Activated CD4-positive, alpha-beta memory T cell treated with anti-CD3 and anti-CD28 coated beads for 36 hours (primary cell): ENCODE results near the gene HPRT1. TPM values are rescaled to one million over a fixed set of nuclear protein-coding genes. Genes with fewer than 3 reads are reported as not detected.
"Not testable (repeated sequence)": the region's sequence is repeated elsewhere in the genome, so short reads cannot be mapped to it uniquely, and the experiment has no call there.

Experiments
- CTCF ChIA-PET: fragments of 350-600 bp; sonication (Branson Sonifier 250); formaldehyde crosslinking; loops from one replicate; lab custom pipeline; 2021; ENCODE audit warnings: antibody characterized with exemption, inconsistent platforms; lab: Charles Lee
- POLR2A ChIA-PET: fragments of 350-600 bp; sonication (Branson Sonifier 250); formaldehyde crosslinking; loops from one replicate; lab custom pipeline; 2021; ENCODE audit warnings: antibody characterized with exemption; lab: Charles Lee
- DNase-seq: peaks from one replicate; pipeline ENCODE4 v3.0.0-alpha.2; 2020
- H3K27ac Mint-ChIP-seq: one replicate; pipeline ENCODE4 v1.8.0; 2021; ENCODE audit warnings: mixed read lengths
- H3K27me3 Mint-ChIP-seq: one replicate; pipeline ENCODE4 v1.8.0; 2021; ENCODE audit warnings: mixed read lengths
- H3K36me3 Mint-ChIP-seq: one replicate; pipeline ENCODE4 v1.8.0; 2021; ENCODE audit warnings: mixed read lengths
- H3K4me1 Mint-ChIP-seq: one replicate; pipeline ENCODE4 v1.8.0; 2021; ENCODE audit warnings: low read depth, mixed read lengths
- H3K4me3 Mint-ChIP-seq: one replicate; pipeline ENCODE4 v1.8.0; 2021; ENCODE audit warnings: mild to moderate bottlenecking, mixed read lengths
- H3K9me3 Mint-ChIP-seq: one replicate; pipeline ENCODE4 v1.8.0; 2021; ENCODE audit warnings: mixed read lengths
- intact Hi-C: fragments of 100-400 bp; cut with micrococcal nuclease; formaldehyde crosslinking; loops from one replicate; pipeline ENCODE4 v1.15.1; 2023
- total RNA-seq, 2 experiments: library from RNA; stranded (reverse); gene quantifications; one replicate each; pipeline ENCODE4 v1.2.3, GENCODE V29; 2021

Gene HPRT1
- total RNA-seq, 2 experiments from 2014 or later, result 104 to 109 TPM

DNA sequence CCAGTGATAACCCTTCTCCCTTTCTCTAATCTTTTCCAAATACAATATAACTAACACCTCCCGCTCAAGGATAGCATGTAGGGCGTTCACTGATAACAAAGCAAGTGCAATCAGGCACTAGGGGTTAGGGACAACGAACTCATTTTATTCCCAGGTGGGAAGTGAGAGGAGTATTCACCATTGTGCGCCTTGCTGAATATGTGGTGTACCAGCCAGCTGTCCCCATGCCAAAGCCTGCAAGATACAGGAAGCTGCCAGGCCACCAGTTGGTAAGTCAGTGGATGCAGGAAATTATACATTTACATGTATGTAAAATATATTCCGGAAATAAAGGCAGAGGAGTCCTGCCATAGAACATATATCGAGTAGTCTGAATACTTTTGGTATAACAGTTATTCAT lies 6.3 kb upstream of the HPRT1 start:
- ChIA-PET CTCF (no interaction called here), POLR2A (no interaction called here)
- no peak overlapping the region for H3K27ac Mint-ChIP-seq
- H3K4me3 Mint-ChIP-seq, result no peak overlapping the region
- intact Hi-C loops, result no loop called here
- H3K27me3 Mint-ChIP-seq, result no peaks in the 10 kb centered on the region
- DNase-seq, result no peak
- no peaks in the 10 kb centered on the region for H3K36me3 Mint-ChIP-seq
- no peaks in the 10 kb centered on the region for H3K4me1 Mint-ChIP-seq
- H3K9me3 Mint-ChIP-seq, result no peaks in the 10 kb centered on the region

DNA sequence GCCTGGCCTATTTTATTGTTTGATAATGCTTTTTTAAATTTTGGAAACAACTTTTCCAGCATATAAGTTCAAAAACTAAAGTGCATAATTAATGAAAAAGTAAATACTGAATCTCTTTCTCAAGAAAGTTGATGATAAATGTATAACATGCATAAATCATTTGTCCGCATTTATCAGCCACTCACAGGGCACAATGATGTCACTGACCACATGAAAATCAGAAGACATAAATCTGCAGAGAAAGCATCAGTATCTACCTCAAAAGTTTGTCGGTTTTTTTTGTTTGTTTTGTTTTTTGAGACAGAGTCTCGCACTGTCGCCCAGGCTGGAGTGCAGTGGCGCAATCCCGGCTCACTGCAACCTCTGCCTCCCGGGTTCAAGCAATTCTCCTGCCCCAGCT lies 5.5 kb upstream of the HPRT1 start:
- ChIA-PET CTCF (interaction anchor here (0.6 to 1.0 kb wide), 2 partner anchors 23 to 33 kb away, joined by 3 read pairs; no protein-coding TSS in a partner anchor), POLR2A (no interaction called here)
- H3K36me3 Mint-ChIP-seq, result no peaks in the 10 kb centered on the region
- no peaks in the 10 kb centered on the region for H3K27me3 Mint-ChIP-seq
- H3K27ac Mint-ChIP-seq, result no peak overlapping the region
- H3K4me1 Mint-ChIP-seq, result no peaks in the 10 kb centered on the region
- intact Hi-C loops, result no loop called here
- H3K9me3 Mint-ChIP-seq, result no peaks in the 10 kb centered on the region
- no peak overlapping the region for H3K4me3 Mint-ChIP-seq
- DNase-seq, result no peak

DNA sequence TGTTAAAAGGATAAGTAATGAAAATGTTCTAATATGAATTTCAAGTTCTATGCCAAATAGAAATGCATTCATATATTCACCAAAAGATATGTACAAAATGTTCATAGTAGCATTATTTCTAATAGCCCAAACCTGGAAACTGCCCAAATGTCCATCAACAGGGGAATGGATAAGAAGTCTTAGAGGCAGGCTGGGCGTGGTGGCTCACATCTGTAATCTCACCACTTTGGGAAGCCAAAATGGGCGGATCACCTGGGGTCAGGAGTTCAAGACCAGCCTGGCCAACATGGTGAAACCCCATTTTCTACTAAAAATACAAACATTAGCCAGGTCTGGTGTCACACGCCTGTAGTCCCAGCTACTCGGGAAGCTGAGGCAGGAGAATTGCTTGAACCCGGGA lies 2.3 kb upstream of the HPRT1 start:
- POLR2A ChIA-PET, result no interaction called here
- intact Hi-C loops, result no loop called here
- Mint-ChIP-seq H3K4me3 (no peak overlapping the region), H3K27me3 (no peaks in the 10 kb centered on the region), H3K27ac (no peak overlapping the region), H3K4me1 (no peaks in the 10 kb centered on the region), H3K9me3 (no peaks in the 10 kb centered on the region), H3K36me3 (peaks cover 1% of the 10 kb centered on the region)
- CTCF ChIA-PET, result no interaction called here
- no peak for DNase-seq

DNA sequence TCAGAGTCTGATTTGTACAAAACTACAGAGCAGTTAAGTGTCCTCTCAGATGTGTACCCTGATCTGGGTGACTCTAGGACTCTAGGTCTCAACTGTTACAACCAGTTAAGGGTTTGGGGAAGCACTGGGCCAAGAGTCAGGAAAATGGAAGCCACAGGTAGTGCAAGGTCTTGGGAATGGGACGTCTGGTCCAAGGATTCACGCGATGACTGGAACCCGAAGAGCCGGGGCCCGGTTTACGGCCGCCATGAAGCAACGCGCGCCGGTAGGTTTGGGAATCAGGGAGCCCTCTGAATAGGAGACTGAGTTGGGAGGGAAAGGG lies 321 bp upstream of the HPRT1 start:
- no peaks in the 10 kb centered on the region for H3K4me1 Mint-ChIP-seq
- no peak for DNase-seq
- no peaks in the 10 kb centered on the region for H3K27me3 Mint-ChIP-seq
- CTCF ChIA-PET, result no interaction called here
- H3K9me3 Mint-ChIP-seq, result no peaks in the 10 kb centered on the region
- POLR2A ChIA-PET, result interaction anchor here (0.6 to 0.8 kb wide), 2 partner anchors 12 to 112 kb away, joined by 3 read pairs; no protein-coding TSS in a partner anchor
- H3K27ac Mint-ChIP-seq, result peak overlapping the region; percentile 45
- peaks cover 1% of the 10 kb centered on the region for H3K36me3 Mint-ChIP-seq
- intact Hi-C loops, result loop anchor here (2.0 kb wide), 1 partner anchor 85 kb away; no protein-coding TSS in a partner anchor
- H3K4me3 Mint-ChIP-seq, result peak overlapping the region; percentile 82

DNA sequence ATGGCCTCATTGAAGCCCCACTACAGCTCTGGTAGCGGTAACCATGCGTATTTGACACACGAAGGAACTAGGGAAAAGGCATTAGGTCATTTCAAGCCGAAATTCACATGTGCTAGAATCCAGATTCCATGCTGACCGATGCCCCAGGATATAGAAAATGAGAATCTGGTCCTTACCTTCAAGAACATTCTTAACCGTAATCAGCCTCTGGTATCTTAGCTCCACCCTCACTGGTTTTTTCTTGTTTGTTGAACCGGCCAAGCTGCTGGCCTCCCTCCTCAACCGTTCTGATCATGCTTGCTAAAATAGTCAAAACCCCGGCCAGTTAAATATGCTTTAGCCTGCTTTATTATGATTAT lies 876 bp downstream of the HPRT1 start:
- CTCF ChIA-PET, result no interaction called here
- Mint-ChIP-seq H3K27ac (peak overlapping the region; percentile 76), H3K4me3 (peak overlapping the region; percentile 82), H3K27me3 (no peaks in the 10 kb centered on the region), H3K4me1 (no peaks in the 10 kb centered on the region), H3K9me3 (no peaks in the 10 kb centered on the region), H3K36me3 (peaks cover 1% of the 10 kb centered on the region)
- POLR2A ChIA-PET, result no interaction called here
- intact Hi-C loops, result loop anchor here (2.0 kb wide), 1 partner anchor 86 kb away; no protein-coding TSS in a partner anchor
- DNase-seq, result no peak

DNA sequence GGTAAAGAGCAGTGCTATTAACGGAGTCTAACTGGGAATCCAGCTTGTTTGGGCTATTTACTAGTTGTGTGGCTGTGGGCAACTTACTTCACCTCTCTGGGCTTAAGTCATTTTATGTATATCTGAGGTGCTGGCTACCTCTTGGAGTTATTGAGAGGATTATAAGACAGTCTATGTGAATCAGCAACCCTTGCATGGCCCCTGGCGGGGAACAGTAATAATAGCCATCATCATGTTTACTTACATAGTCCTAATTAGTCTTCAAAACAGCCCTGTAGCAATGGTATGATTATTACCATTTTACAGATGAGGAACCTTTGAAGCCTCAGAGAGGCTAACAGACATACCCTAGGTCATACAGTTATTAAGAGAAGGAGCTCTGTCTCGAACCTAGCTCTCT lies 1.5 kb downstream of the HPRT1 start:
- peaks cover 1% of the 10 kb centered on the region for H3K36me3 Mint-ChIP-seq
- no peaks in the 10 kb centered on the region for H3K27me3 Mint-ChIP-seq
- H3K9me3 Mint-ChIP-seq, result no peaks in the 10 kb centered on the region
- ChIA-PET POLR2A (no interaction called here), CTCF (no interaction called here)
- no peaks in the 10 kb centered on the region for H3K4me1 Mint-ChIP-seq
- H3K27ac Mint-ChIP-seq, result peak overlapping the region; percentile 18
- peak overlapping the region; percentile 82 for H3K4me3 Mint-ChIP-seq
- intact Hi-C loops, result loop anchor here (2.0 kb wide), 1 partner anchor 87 kb away; no protein-coding TSS in a partner anchor
- no peak for DNase-seq

DNA sequence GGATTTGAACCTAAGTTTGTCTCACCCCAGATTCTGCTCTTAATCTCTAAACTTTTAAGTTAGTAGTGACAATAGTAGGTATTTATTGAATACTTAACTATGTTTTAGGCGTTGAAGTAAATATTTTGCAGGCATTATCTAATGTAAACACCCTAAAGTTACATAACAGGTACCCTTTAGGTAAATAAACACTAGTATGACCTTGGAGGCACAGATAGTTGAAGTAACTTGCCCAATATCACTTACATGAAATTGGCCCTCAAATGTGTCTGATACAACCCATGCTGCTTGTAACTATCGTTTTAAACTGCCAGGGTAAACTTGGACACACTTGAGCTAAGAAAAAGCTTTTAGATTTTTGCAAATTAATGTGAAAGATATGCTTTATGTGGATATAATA lies 3.0 kb downstream of the HPRT1 start:
- Mint-ChIP-seq H3K4me1 (no peaks in the 10 kb centered on the region), H3K36me3 (peaks cover 1% of the 10 kb centered on the region), H3K4me3 (no peak overlapping the region), H3K27me3 (no peaks in the 10 kb centered on the region), H3K27ac (no peak overlapping the region), H3K9me3 (no peaks in the 10 kb centered on the region)
- ChIA-PET CTCF (no interaction called here), POLR2A (no interaction called here)
- no peak for DNase-seq
- intact Hi-C loops, result no loop called here

DNA sequence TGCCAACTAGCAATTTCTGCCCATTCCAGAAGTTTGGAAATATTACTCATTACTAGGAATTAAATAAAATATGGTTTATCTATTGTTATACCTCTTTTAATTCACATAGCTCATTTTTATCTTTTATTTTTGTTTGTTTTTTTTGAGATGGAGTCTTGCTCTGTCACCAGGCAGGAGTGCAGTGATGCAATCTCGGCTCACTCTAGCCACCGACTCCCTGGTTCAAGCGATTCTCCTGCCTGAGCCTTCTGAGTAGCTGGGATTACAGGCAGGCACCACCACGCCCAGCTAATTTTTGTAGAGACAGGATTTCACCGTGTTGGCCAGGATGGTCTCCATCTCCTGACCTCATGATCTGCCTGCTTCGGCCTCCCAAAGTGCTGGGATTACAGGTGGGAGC lies 4.5 kb downstream of the HPRT1 start:
- H3K27me3 Mint-ChIP-seq, POLR2A ChIA-PET, H3K9me3 Mint-ChIP-seq, intact Hi-C loops, H3K36me3 Mint-ChIP-seq, H3K4me3 Mint-ChIP-seq, H3K27ac Mint-ChIP-seq, H3K4me1 Mint-ChIP-seq, DNase-seq, CTCF ChIA-PET: not testable (repeated sequence)

DNA sequence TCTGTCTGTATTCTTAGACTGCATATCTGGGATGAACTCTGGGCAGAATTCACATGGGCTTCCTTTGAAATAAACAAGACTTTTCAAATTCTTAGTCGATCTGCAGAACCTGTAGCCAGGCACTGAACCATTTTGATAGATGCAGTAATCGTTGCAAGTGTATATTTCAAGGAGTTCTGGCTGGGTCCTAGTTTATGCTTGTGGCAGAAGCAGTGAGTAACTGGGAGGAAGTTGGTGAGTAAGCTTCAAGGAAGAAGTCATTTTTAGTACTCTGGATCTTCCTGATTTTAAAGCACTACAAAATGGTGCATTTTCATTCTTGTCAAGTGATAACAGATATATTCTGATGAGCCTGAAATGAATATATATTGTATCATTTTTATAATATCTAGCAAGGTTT lies 9.5 kb downstream of the HPRT1 start:
- Mint-ChIP-seq H3K4me1 (peaks cover 2% of the 10 kb centered on the region), H3K9me3 (no peaks in the 10 kb centered on the region), H3K4me3 (no peak overlapping the region), H3K27ac (no peak overlapping the region), H3K36me3 (no peaks in the 10 kb centered on the region), H3K27me3 (no peaks in the 10 kb centered on the region)
- ChIA-PET CTCF (no interaction called here), POLR2A (no interaction called here)
- intact Hi-C loops, result no loop called here
- no peak for DNase-seq

DNA sequence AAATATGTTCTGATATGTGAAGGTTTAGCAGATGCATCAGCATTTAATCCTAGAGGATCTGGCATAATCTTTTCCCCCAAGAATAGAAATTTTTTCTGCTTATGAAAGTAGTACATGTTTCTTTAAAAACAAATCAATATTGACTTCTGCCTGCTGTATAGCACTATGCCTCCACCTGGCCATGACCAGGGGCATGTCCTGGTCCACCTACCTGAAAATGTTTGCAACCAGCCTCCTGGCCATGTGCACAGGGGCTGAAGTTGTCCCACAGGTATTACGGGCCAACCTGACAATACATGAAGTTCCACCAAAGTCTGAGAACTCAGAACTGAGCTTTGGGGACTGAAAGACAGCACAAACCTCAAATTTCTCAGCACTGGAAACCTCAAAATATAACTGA lies 10.0 kb downstream of the HPRT1 start:
- H3K27me3 Mint-ChIP-seq, result no peaks in the 10 kb centered on the region
- intact Hi-C loops, result no loop called here
- no peak overlapping the region for H3K27ac Mint-ChIP-seq
- peaks cover under 1% of the 10 kb centered on the region for H3K36me3 Mint-ChIP-seq
- H3K4me1 Mint-ChIP-seq, result peaks cover 2% of the 10 kb centered on the region
- H3K4me3 Mint-ChIP-seq, result no peak overlapping the region
- ChIA-PET CTCF (interaction anchor here (0.7 kb wide), 1 partner anchor 203 kb away, joined by 3 read pairs; no protein-coding TSS in a partner anchor), POLR2A (no interaction called here)
- DNase-seq, result no peak
- H3K9me3 Mint-ChIP-seq, result no peaks in the 10 kb centered on the region

DNA sequence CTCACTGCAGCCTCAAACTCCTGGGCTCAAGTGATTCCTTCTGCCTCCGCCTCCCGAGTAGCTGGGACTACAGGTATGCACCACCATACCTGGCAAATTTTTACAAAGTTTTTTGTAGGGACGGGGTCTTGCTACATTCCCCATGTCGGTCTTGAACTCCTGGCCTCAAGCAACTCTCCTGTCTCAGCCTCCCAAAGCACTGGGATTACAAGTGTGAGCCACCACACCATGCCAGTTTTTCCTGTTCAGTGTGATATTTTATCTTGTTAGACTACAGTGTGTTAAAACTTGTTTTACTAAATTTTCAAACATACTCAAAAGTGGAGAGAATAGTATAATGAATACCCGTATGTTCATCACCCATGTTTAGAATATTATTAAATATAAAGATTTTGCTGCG lies 12.1 kb downstream of the HPRT1 start:
- Mint-ChIP-seq H3K4me3 (no peak overlapping the region), H3K27me3 (no peaks in the 10 kb centered on the region), H3K36me3 (peaks cover 11% of the 10 kb centered on the region), H3K27ac (no peak overlapping the region), H3K4me1 (peaks cover 2% of the 10 kb centered on the region), H3K9me3 (no peaks in the 10 kb centered on the region)
- POLR2A ChIA-PET, result no interaction called here
- DNase-seq, result no peak
- intact Hi-C loops, result no loop called here
- CTCF ChIA-PET, result no interaction called here

DNA sequence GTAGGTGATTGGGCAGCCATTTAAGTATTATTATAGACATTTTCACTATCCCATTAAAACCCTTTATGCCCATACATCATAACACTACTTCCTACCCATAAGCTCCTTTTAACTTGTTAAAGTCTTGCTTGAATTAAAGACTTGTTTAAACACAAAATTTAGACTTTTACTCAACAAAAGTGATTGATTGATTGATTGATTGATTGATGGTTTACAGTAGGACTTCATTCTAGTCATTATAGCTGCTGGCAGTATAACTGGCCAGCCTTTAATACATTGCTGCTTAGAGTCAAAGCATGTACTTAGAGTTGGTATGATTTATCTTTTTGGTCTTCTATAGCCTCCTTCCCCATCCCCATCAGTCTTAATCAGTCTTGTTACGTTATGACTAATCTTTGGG lies 16.3 kb downstream of the HPRT1 start:
- Mint-ChIP-seq H3K4me1 (no peaks in the 10 kb centered on the region), H3K27me3 (no peaks in the 10 kb centered on the region), H3K27ac (no peak overlapping the region), H3K9me3 (no peaks in the 10 kb centered on the region), H3K36me3 (peaks cover 11% of the 10 kb centered on the region), H3K4me3 (no peak overlapping the region)
- CTCF ChIA-PET, result interaction anchor here (0.8 kb wide), 1 partner anchor 525 kb away, joined by 3 read pairs; no protein-coding TSS in a partner anchor
- intact Hi-C loops, result no loop called here
- no peak for DNase-seq
- POLR2A ChIA-PET, result no interaction called here

DNA sequence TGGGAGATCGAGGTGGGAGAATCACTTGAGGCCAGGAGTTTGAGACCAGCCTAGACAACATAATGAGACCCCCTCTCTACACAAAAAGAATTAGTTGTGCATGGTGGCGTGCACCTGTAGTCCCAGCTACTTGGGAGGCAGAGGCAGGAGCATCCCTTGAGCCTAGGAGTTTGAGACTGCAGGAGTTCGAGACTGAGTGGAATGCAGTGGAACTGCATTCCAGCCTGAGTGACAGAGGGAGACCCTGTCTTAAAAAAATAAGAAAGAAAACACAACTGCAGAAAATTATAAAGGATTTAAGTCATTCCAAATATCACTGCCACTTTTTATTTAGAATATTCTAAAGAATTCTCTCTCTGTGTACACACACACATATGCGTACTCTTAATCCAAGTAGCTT lies 18.4 kb downstream of the HPRT1 start:
- Mint-ChIP-seq H3K4me3 (no peak overlapping the region), H3K27me3 (no peaks in the 10 kb centered on the region), H3K27ac (no peak overlapping the region), H3K4me1 (no peaks in the 10 kb centered on the region), H3K36me3 (peaks cover 11% of the 10 kb centered on the region), H3K9me3 (no peaks in the 10 kb centered on the region)
- no peak for DNase-seq
- intact Hi-C loops, result no loop called here
- POLR2A ChIA-PET, result no interaction called here
- CTCF ChIA-PET, result no interaction called here
